SK-N-SH (cell line): ENCODE results near the gene TSFM.

Experiments
- EZH2phosphoT487 ChIP-seq: fragments of 200-600 bp; sonication (generic); IDR thresholded peaks from 2 replicates; pipeline ENCODE4 v1.6.1; 2017; ENCODE audit warnings: low read depth, mixed run types, mild to moderate bottlenecking, antibody characterized with exemption, moderate library complexity, borderline replicate concordance
- FOXM1 ChIP-seq: IDR thresholded peaks from 2 replicates; pipeline ENCODE4 v1.4.0; 2012; ENCODE audit warnings: low read depth, mild to moderate bottlenecking
- NFIC ChIP-seq: IDR thresholded peaks from 2 replicates; pipeline ENCODE4 v1.4.0; 2012; ENCODE audit warnings: borderline replicate concordance
- TAF1 ChIP-seq: IDR thresholded peaks from 2 replicates; pipeline ENCODE4 v1.6.1; 2012; ENCODE audit warnings: low read depth, mild to moderate bottlenecking, low read length, moderate library complexity, borderline replicate concordance
- TF ChIP-seq, protein P1 (sequence below): fragments of 200-600 bp; sonication (generic); IDR thresholded peaks from 2 replicates; pipeline ENCODE4 v1.6.1; 2017; ENCODE audit warnings: antibody characterized with exemption, mild to moderate bottlenecking, moderate library complexity

- no peak for TF ChIP-seq TAF1
- TF ChIP-seq, protein P1, sequence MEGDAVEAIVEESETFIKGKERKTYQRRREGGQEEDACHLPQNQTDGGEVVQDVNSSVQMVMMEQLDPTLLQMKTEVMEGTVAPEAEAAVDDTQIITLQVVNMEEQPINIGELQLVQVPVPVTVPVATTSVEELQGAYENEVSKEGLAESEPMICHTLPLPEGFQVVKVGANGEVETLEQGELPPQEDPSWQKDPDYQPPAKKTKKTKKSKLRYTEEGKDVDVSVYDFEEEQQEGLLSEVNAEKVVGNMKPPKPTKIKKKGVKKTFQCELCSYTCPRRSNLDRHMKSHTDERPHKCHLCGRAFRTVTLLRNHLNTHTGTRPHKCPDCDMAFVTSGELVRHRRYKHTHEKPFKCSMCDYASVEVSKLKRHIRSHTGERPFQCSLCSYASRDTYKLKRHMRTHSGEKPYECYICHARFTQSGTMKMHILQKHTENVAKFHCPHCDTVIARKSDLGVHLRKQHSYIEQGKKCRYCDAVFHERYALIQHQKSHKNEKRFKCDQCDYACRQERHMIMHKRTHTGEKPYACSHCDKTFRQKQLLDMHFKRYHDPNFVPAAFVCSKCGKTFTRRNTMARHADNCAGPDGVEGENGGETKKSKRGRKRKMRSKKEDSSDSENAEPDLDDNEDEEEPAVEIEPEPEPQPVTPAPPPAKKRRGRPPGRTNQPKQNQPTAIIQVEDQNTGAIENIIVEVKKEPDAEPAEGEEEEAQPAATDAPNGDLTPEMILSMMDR = no peak
- TF ChIP-seq EZH2phosphoT487 = no peak
- TF ChIP-seq NFIC = no peak
- no peak for TF ChIP-seq FOXM1
Observed at GRCh38 chr12:57826966-57827365, 44.4 kb downstream of the TSFM start.
